Activated T-cell treated with anti-CD3 and anti-CD28 coated beads, Interleukin-2, amount 50 U/mL, for 72 hours (primary cell): Measurements from ENCODE around the gene VPS26B. TPM values are rescaled to one million over a fixed set of nuclear protein-coding genes. Genes with fewer than 3 reads are reported as not detected.
A peak's percentile ranks its signal among the peaks of the same experiment; 100 is the strongest.
"Not testable (repeated sequence)": the region's sequence is repeated elsewhere in the genome, so short reads cannot be mapped to it uniquely, and the experiment has no call there.

ENCODE experiments used
- ATAC-seq, 2 donors: fragments of 150-1000 bp; cut with Tn5 transposase; replicated peaks in 1 of 2; 2 replicates each; pipeline ENCODE4 v1.10.0; 2021; ENCODE audit warnings: moderate library complexity in 2 of 2, mild to moderate bottlenecking in 1 of 2
- DNase-seq, 2 donors: peaks; one replicate each; pipeline ENCODE4 v3.0.0; 2021 to 2022; ENCODE audit warnings: mixed read lengths in 1 of 2
- H3K27ac Mint-ChIP-seq: one replicate; pipeline ENCODE4 v1.8.0; 2022; ENCODE audit warnings: mild to moderate bottlenecking, moderate library complexity, mixed read lengths
- H3K27me3 Mint-ChIP-seq: one replicate; pipeline ENCODE4 v1.8.0; 2022; ENCODE audit warnings: low read depth, mixed read lengths
- H3K36me3 Mint-ChIP-seq, 2 donors: one replicate each; pipeline ENCODE4 v1.8.0; 2022; ENCODE audit warnings: mixed read lengths in 2 of 2, mild to moderate bottlenecking in 1 of 2; ENCODE audit not compliant: insufficient read depth in 2 of 2
- H3K4me1 Mint-ChIP-seq: one replicate; pipeline ENCODE4 v1.8.0; 2022; ENCODE audit warnings: low read depth, mixed read lengths
- H3K4me3 Mint-ChIP-seq, 2 donors: one replicate each; pipeline ENCODE4 v1.8.0; 2022; ENCODE audit warnings: mild to moderate bottlenecking in 2 of 2, mixed read lengths in 2 of 2, moderate library complexity in 2 of 2
- H3K9me3 Mint-ChIP-seq, 2 donors: one replicate each; pipeline ENCODE4 v1.8.0; 2022; ENCODE audit warnings: mixed read lengths in 2 of 2
- total RNA-seq, 2 donors: library from RNA; stranded (reverse); gene quantifications; one replicate each; pipeline ENCODE4 v1.2.3, GENCODE V29; 2022

VPS26B gene
- 10 to 100 TPM; 42.6 to 48.7 TPM for total RNA-seq

- peak; percentile 81 to 83 for ATAC-seq
- Mint-ChIP-seq H3K36me3 (peaks cover 11 to 22% of the 10 kb centered on the region in 2 donors), H3K9me3 (no peaks in the 10 kb centered on the region), H3K4me1 (peaks cover 72% of the 10 kb centered on the region), H3K4me3 (peak within 1 kb of the TSS; percentile 98 to 100), H3K27ac (peak within 1 kb of the TSS; percentile 99), H3K27me3 (no peaks in the 10 kb centered on the region)
- peak; percentile 96 to 97 for DNase-seq
Measured at GRCh38 chr11:134223836-134224709, at the start of gene VPS26B, which contains the start of gene NCAPD3. Gene VPS26B, plus strand, starts transcription at chr11:134224671. Its CDS starts 452 bp downstream, at chr11:134225123. Gene NCAPD3, minus strand, starts transcription at chr11:134223967. Its CDS starts 41 bp downstream, at chr11:134223926.

- Mint-ChIP-seq H3K36me3 (peaks cover 9 to 31% of the 10 kb centered on the region in 2 donors), H3K9me3 (no peaks in the 10 kb centered on the region), H3K4me1 (no peaks in the 10 kb centered on the region), H3K4me3 (no peak overlapping the region), H3K27me3 (no peaks in the 10 kb centered on the region), H3K27ac (peak overlapping the region; percentile 12)
- ATAC-seq (no peak), DNase-seq (no peak)
Measured at GRCh38 chr11:134176284-134176683, 48.2 kb upstream of the VPS26B start.

GRCh38 chr11:134178032-134178674, 46.3 kb upstream of the VPS26B start:
- Mint-ChIP-seq H3K27ac (no peak overlapping the region), H3K4me1 (no peaks in the 10 kb centered on the region), H3K27me3 (no peaks in the 10 kb centered on the region), H3K4me3 (no peak overlapping the region), H3K36me3 (peaks cover 5 to 25% of the 10 kb centered on the region in 2 donors), H3K9me3 (no peaks in the 10 kb centered on the region)
- ATAC-seq (no peak), DNase-seq (no peak)

- Mint-ChIP-seq H3K4me1 (no peaks in the 10 kb centered on the region), H3K4me3 (no peak overlapping the region), H3K9me3 (no peaks in the 10 kb centered on the region), H3K27ac (no peak overlapping the region), H3K27me3 (no peaks in the 10 kb centered on the region), H3K36me3 (peaks cover 5 to 19% of the 10 kb centered on the region in 2 donors)
- DNase-seq (no peak), ATAC-seq (no peak)
Measured at GRCh38 chr11:134181707-134182106, 42.8 kb upstream of the VPS26B start.

DNA sequence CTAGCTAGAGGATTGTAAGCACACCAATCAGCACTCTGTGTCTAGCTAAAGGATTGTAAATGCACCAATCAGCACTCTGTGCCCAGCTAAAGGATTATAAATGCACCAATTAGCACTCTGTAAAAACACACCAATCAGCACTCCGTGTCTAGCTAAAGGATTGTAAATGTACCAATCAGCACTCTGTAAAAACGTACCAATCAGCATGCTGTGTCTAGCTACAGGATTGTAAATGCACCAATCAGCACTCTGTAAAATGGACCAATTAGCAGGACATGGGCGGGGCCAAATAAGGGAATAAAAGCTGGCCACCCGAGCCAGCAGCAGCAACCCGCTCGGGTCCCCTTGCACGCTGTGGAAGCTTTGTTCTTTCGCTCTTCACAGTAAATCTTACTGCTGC, 36.4 kb upstream of the VPS26B start:
- H3K27ac Mint-ChIP-seq, DNase-seq, H3K4me1 Mint-ChIP-seq, ATAC-seq, H3K9me3 Mint-ChIP-seq, H3K4me3 Mint-ChIP-seq, H3K27me3 Mint-ChIP-seq: not testable (repeated sequence)
- peaks cover 27 to 60% of the 10 kb centered on the region in 2 donors for H3K36me3 Mint-ChIP-seq

DNA sequence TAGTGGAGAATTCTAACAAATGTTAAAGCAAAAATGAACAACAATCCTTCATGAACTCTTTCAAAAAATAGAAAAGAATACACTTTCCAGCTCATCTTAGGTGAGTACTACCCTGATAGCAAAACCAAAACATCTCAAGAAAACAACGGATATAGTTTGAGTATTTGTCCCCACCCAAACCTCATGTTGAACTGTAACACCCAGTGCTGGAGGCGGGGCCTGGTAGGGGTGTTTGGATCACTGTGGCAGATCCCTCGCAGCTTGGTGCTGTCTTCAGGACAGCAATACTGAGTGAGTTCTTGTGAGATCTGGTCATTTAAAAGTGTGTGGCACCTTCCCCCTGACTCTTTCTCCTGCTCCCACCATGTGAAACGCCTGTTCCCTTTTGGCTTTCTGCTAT, 27.7 kb upstream of the VPS26B start:
- Mint-ChIP-seq H3K27ac (no peak overlapping the region), H3K4me1 (no peaks in the 10 kb centered on the region), H3K27me3 (no peaks in the 10 kb centered on the region), H3K9me3 (no peaks in the 10 kb centered on the region), H3K4me3 (no peak overlapping the region), H3K36me3 (peaks cover 16 to 40% of the 10 kb centered on the region in 2 donors)
- DNase-seq (no peak), ATAC-seq (no peak)

- no peak for ATAC-seq
- H3K36me3 Mint-ChIP-seq, result peaks cover 17 to 43% of the 10 kb centered on the region in 2 donors
- H3K27me3 Mint-ChIP-seq, result no peaks in the 10 kb centered on the region
- no peaks in the 10 kb centered on the region for H3K9me3 Mint-ChIP-seq
- DNase-seq, result no peak
- H3K4me3 Mint-ChIP-seq, result no peak overlapping the region
- H3K4me1 Mint-ChIP-seq, result no peaks in the 10 kb centered on the region
- H3K27ac Mint-ChIP-seq, result no peak overlapping the region
Measured at GRCh38 chr11:134199531-134199930, 24.9 kb upstream of the VPS26B start.

- peaks cover 21 to 49% of the 10 kb centered on the region in 2 donors for H3K36me3 Mint-ChIP-seq
- no peak overlapping the region for H3K4me3 Mint-ChIP-seq
- no peaks in the 10 kb centered on the region for H3K4me1 Mint-ChIP-seq
- ATAC-seq, result no peak
- H3K9me3 Mint-ChIP-seq, result no peaks in the 10 kb centered on the region
- no peak overlapping the region for H3K27ac Mint-ChIP-seq
- DNase-seq, result no peak
- H3K27me3 Mint-ChIP-seq, result no peaks in the 10 kb centered on the region
Measured at GRCh38 chr11:134200688-134201087, 23.8 kb upstream of the VPS26B start.

DNA sequence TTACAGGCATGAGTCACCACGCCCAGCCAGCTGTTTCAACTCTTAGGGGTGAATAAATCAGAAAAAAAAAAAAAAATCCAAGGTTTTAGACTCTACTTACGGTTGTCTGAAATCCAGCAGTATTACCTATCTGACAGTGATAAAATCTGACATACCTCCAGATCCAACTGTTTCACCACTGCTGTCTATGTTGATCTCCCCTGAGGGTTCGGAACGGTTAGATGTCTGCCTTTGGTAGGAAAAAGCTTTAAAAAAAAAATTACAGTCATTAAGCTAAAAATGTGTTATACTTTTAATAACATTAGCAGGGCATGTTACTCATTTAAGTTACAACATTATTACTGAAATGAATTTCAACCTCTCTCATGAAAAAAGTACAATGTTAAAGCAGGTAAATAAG, 21.8 kb upstream of the VPS26B start:
- ATAC-seq (no peak), DNase-seq (no peak)
- no peak overlapping the region for H3K27ac Mint-ChIP-seq

GRCh38 chr11:134205729-134206128, 18.7 kb upstream of the VPS26B start:
- Mint-ChIP-seq H3K4me1 (no peaks in the 10 kb centered on the region), H3K4me3 (no peak overlapping the region)

More for the DNA sequence above, 21.8 kb upstream of the VPS26B start:
- Mint-ChIP-seq H3K4me3 (no peak overlapping the region), H3K9me3 (no peaks in the 10 kb centered on the region), H3K27me3 (no peaks in the 10 kb centered on the region), H3K4me1 (no peaks in the 10 kb centered on the region), H3K36me3 (peaks cover 25 to 49% of the 10 kb centered on the region in 2 donors)

GRCh38 chr11:134206185-134206584, 18.3 kb upstream of the VPS26B start:
- Mint-ChIP-seq H3K9me3 (no peaks in the 10 kb centered on the region), H3K4me3 (no peak overlapping the region), H3K36me3 (peaks cover 16 to 52% of the 10 kb centered on the region in 2 donors), H3K4me1 (no peaks in the 10 kb centered on the region), H3K27ac (no peak overlapping the region), H3K27me3 (no peaks in the 10 kb centered on the region)
- ATAC-seq, result no peak
- DNase-seq, result no peak

More at GRCh38 chr11:134205729-134206128, 18.7 kb upstream of the VPS26B start:
- DNase-seq (no peak), ATAC-seq (no peak)
- no peak overlapping the region for H3K27ac Mint-ChIP-seq
- no peaks in the 10 kb centered on the region for H3K9me3 Mint-ChIP-seq
- H3K36me3 Mint-ChIP-seq, result peaks cover 17 to 52% of the 10 kb centered on the region in 2 donors
- no peaks in the 10 kb centered on the region for H3K27me3 Mint-ChIP-seq

DNA sequence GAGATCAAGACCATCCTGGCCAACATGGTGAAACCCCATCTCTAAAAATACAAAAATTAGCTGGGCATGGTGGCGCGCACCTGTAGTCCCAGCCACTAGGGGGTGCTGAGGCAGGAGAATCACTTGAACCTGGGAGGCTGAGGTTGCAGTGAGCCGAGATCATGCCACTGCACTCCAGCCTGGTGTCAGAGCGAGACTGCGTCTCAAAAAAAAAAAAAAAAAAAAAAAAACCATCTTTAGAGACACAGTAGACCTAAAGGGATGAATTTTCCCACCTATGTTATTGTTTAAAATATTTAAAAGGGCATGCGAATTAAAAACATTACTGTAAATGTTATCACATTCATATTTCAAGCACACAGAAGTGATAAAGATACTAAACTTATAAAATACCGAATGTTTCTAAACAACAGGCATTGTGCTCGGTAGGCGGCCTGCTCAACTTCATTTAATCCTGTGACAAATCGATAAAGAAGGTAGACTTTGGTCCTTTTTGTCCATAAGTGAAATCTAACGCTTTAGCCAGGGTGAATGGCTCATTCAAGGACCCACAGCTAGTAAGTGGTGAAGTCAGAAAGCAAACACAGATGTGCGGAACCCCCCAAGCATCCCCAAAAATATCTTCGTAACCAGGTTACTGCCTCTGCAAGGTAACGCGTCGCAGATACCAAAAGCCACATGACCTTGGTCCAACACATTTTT, 16.8 kb upstream of the VPS26B start:
- no peak overlapping the region for H3K27ac Mint-ChIP-seq
- no peaks in the 10 kb centered on the region for H3K9me3 Mint-ChIP-seq

DNA sequence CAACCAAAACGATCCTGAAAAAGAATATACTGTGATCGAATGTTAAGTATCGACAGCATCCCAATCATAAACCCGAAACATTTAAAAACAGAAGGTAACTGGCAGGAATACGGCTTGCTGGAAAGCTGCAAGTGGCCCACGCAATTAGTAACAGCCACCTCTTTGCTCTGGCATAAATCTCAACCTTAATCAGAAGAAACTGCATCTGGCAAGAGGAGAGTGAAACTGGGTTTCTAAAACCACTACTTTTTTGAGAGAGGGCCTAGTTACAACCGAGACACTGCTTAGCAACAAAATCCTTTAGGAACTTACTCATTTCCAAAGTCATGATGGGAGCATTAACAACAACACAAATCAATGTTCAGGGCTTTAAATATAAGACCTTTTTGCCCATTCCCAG, 8.6 kb upstream of the VPS26B start:
- Mint-ChIP-seq H3K4me1 (peaks cover 48% of the 10 kb centered on the region), H3K4me3 (no peak overlapping the region), H3K36me3 (peaks cover 9 to 31% of the 10 kb centered on the region in 2 donors), H3K27me3 (no peaks in the 10 kb centered on the region), H3K27ac (no peak overlapping the region), H3K9me3 (no peaks in the 10 kb centered on the region)
- ATAC-seq, result no peak
- no peak for DNase-seq

More for the DNA sequence above, 16.8 kb upstream of the VPS26B start:
- Mint-ChIP-seq H3K4me1 (no peaks in the 10 kb centered on the region), H3K4me3 (no peak overlapping the region), H3K27me3 (no peaks in the 10 kb centered on the region), H3K36me3 (peaks cover 12 to 46% of the 10 kb centered on the region in 2 donors)
- ATAC-seq (peak in 1 of 2 donors; percentile 42), DNase-seq (peak; percentile 69 to 75)
